H9 (cell line): ENCODE data around the gene TFDP1. TPM values are rescaled to one million over a fixed set of nuclear protein-coding genes. Genes with fewer than 3 reads are reported as not detected.
A peak's percentile ranks its signal among the peaks of the same experiment; 100 is the strongest.

Experiments used
- DNase-seq: peaks from one replicate; pipeline ENCODE4 v3.0.0-alpha.2; 2017
- H2AFZ ChIP-seq: one replicate; pipeline ENCODE4 v1.6.1; 2013; ENCODE audit warnings: mild to moderate bottlenecking, low read length, control low read depth, moderate library complexity
- H2AK5ac ChIP-seq: 2 replicates; pipeline ENCODE4 v1.6.1; 2013; ENCODE audit warnings: low read length, control low read depth, mixed read lengths; ENCODE audit not compliant: insufficient read length
- H2BK120ac ChIP-seq: one replicate; pipeline ENCODE4 v1.6.1; 2013; ENCODE audit warnings: low read depth, mild to moderate bottlenecking, low read length, control low read depth, inconsistent platforms; ENCODE audit not compliant: poor library complexity, severe bottlenecking
- H2BK12ac ChIP-seq: 2 replicates; pipeline ENCODE4 v1.6.1; 2013; ENCODE audit warnings: low read length, control low read depth, mixed read lengths, low read depth; ENCODE audit not compliant: insufficient read length
- H2BK15ac ChIP-seq: 2 replicates; pipeline ENCODE4 v1.6.1; 2013; ENCODE audit warnings: low read depth, low read length, control low read depth
- H2BK20ac ChIP-seq: one replicate; pipeline ENCODE4 v1.6.1; 2013; ENCODE audit warnings: low read depth, mild to moderate bottlenecking, low read length, control low read depth, inconsistent platforms; ENCODE audit not compliant: poor library complexity, severe bottlenecking
- H2BK5ac ChIP-seq: 2 replicates; pipeline ENCODE4 v1.6.1; 2013; ENCODE audit warnings: low read length, control low read depth, mixed read lengths; ENCODE audit not compliant: insufficient read length
- H3K14ac ChIP-seq: 2 replicates; pipeline ENCODE4 v1.6.1; 2013; ENCODE audit warnings: low read length, control low read depth; ENCODE audit not compliant: insufficient read depth
- H3K18ac ChIP-seq: 2 replicates; pipeline ENCODE4 v1.6.1; 2013; ENCODE audit warnings: low read depth, mild to moderate bottlenecking, mixed read lengths, low read length, control low read depth; ENCODE audit not compliant: insufficient read length
- H3K23ac ChIP-seq: 2 replicates; pipeline ENCODE4 v1.6.1; 2013; ENCODE audit warnings: low read length, control low read depth, mixed read lengths, low read depth; ENCODE audit not compliant: insufficient read length
- H3K23me2 ChIP-seq: 2 replicates; pipeline ENCODE4 v1.6.1; 2013; ENCODE audit warnings: low read depth, mild to moderate bottlenecking, mixed read lengths, low read length, control low read depth; ENCODE audit not compliant: insufficient read length, poor library complexity, severe bottlenecking
- H3K27ac ChIP-seq: 2 replicates; pipeline ENCODE4 v1.5.1; 2013; ENCODE audit warnings: low read length, control low read depth, mixed read lengths, low read depth; ENCODE audit not compliant: insufficient read length
- H3K27me3 ChIP-seq: 2 replicates; pipeline ENCODE4 v1.6.1; 2013; ENCODE audit warnings: low read length, control low read depth, inconsistent platforms; ENCODE audit not compliant: insufficient read depth
- H3K4ac ChIP-seq: 2 replicates; pipeline ENCODE4 v1.6.1; 2013; ENCODE audit warnings: low read depth, mild to moderate bottlenecking, control low read depth, inconsistent platforms, low read length, moderate library complexity
- H3K4me1 ChIP-seq: 2 replicates; pipeline ENCODE4 v1.6.1; 2013; ENCODE audit warnings: low read length, control low read depth, inconsistent platforms; ENCODE audit not compliant: insufficient read depth
- H3K4me2 ChIP-seq: 2 replicates; pipeline ENCODE4 v1.6.1; 2013; ENCODE audit warnings: low read length, control low read depth, mixed read lengths; ENCODE audit not compliant: insufficient read length, insufficient read depth
- H3K56ac ChIP-seq: 2 replicates; pipeline ENCODE4 v1.6.1; 2013; ENCODE audit warnings: low read depth, mild to moderate bottlenecking, mixed read lengths, low read length, control low read depth; ENCODE audit not compliant: insufficient read length
- H3K79me1 ChIP-seq: 2 replicates; pipeline ENCODE4 v1.6.1; 2013; ENCODE audit warnings: low read depth, mild to moderate bottlenecking, moderate library complexity, low read length, control low read depth, inconsistent platforms; ENCODE audit not compliant: insufficient read depth, poor library complexity, severe bottlenecking
- H3K79me2 ChIP-seq: 2 replicates; pipeline ENCODE4 v1.6.1; 2013; ENCODE audit warnings: low read length, control low read depth, inconsistent platforms; ENCODE audit not compliant: insufficient read depth
- H3K9ac ChIP-seq: 2 replicates; pipeline ENCODE4 v1.6.1; 2013; ENCODE audit warnings: low read length, control low read depth, mixed read lengths; ENCODE audit not compliant: insufficient read length; ENCODE audit errors: extremely low read depth
- H3K9me3 ChIP-seq: one replicate; pipeline ENCODE4 v1.6.1; 2013; ENCODE audit warnings: low read depth, low read length, inconsistent platforms; ENCODE audit not compliant: control insufficient read depth
- H3T11ph ChIP-seq: one replicate; pipeline ENCODE4 v1.6.1; 2013; ENCODE audit warnings: mild to moderate bottlenecking, low read length, control low read depth, inconsistent platforms
- H4K20me1 ChIP-seq: one replicate; pipeline ENCODE4 v1.6.1; 2013; ENCODE audit not compliant: control insufficient read depth, insufficient read length, insufficient read depth
- H4K5ac ChIP-seq: 2 replicates; pipeline ENCODE4 v1.6.1; 2013; ENCODE audit warnings: low read depth, mild to moderate bottlenecking, mixed read lengths, low read length, control low read depth; ENCODE audit not compliant: insufficient read length
- H4K8ac ChIP-seq: replicated peaks from 2 replicates; pipeline ENCODE4 v1.6.1; 2013; ENCODE audit warnings: low read length, control low read depth, mixed read lengths, low read depth; ENCODE audit not compliant: insufficient read length
- H4K91ac ChIP-seq: 2 replicates; pipeline ENCODE4 v1.6.1; 2013; ENCODE audit warnings: low read depth, mild to moderate bottlenecking, moderate library complexity, mixed read lengths, low read length, control low read depth; ENCODE audit not compliant: insufficient read length
- H3K27ac Mint-ChIP-seq, 3 experiments: 2 replicates in 2 of 3; 3 replicates in 1 of 3; pipeline ENCODE4 v1.8.0; 2020 to 2021; ENCODE audit warnings: mixed read lengths in 3 of 3, mild to moderate bottlenecking in 1 of 3, moderate library complexity in 1 of 3
- H3K27me3 Mint-ChIP-seq: 2 replicates; pipeline ENCODE4 v1.8.0; 2021; ENCODE audit warnings: low read depth, mild to moderate bottlenecking, moderate library complexity, mixed read lengths
- H3K36me3 Mint-ChIP-seq, 3 experiments: 2 replicates in 2 of 3; 3 replicates in 1 of 3; pipeline ENCODE4 v1.8.0; 2020 to 2021; ENCODE audit warnings: low read depth in 3 of 3, mixed read lengths in 3 of 3; ENCODE audit not compliant: insufficient read depth in 1 of 3
- H3K4me1 Mint-ChIP-seq, 2 experiments: 2 replicates each; pipeline ENCODE4 v1.8.0; 2020; ENCODE audit warnings: mixed read lengths in 2 of 2
- H3K4me3 Mint-ChIP-seq, 2 experiments: 2 replicates in 1 of 2; 3 replicates in 1 of 2; pipeline ENCODE4 v1.8.0; 2020 to 2021; ENCODE audit warnings: mild to moderate bottlenecking in 2 of 2, mixed read lengths in 2 of 2, moderate library complexity in 1 of 2
- H3K9me3 Mint-ChIP-seq, 2 experiments: 2 replicates in 1 of 2; 3 replicates in 1 of 2; pipeline ENCODE4 v1.8.0; 2020; ENCODE audit warnings: mild to moderate bottlenecking in 2 of 2, mixed read lengths in 2 of 2, moderate library complexity in 1 of 2
- CTCF ChIP-seq: fragments of 200-600 bp; sonication (generic); conservative IDR thresholded peaks from 3 replicates; pipeline ENCODE4 v1.8.0; 2021; ENCODE audit warnings: antibody characterized with exemption, mild to moderate bottlenecking
- WGBS: extraction: QIAGEN DNeasy Blood & Tissue Kit; methylation state at CpG from one replicate; pipeline ENCODE4 v1.1.7; 2013; ENCODE audit warnings: missing lambda C conversion rate, low lambda C conversion rate, mixed read lengths; ENCODE audit not compliant: insufficient read length; ENCODE audit errors: extremely low coverage; 5-methylcytosine and 5-hydroxymethylcytosine counted together
- total RNA-seq: library from RNA; stranded (reverse); gene quantifications from 2 replicates; pipeline ENCODE4 v1.2.1, GENCODE V29; 2021

TFDP1 gene
- total RNA-seq, 1 experiment from 2014 or later: 111 TPM

GRCh38 chr13:113632706-113633484 is 48.3 kb downstream of the TFDP1 start:
- Histone ChIP-seq H3K9me3 (no peaks in the 10 kb centered on the region), H3K23me2 (no peaks in the 10 kb centered on the region), H3K79me2 (no peaks in the 10 kb centered on the region), H4K91ac (no peak overlapping the region), H3K23ac (no peak overlapping the region), H3K14ac (no peak overlapping the region), H3K27ac (no peak overlapping the region), H3K79me1 (no peaks in the 10 kb centered on the region), H3K4me2 (no peak overlapping the region), H2BK12ac (no peak overlapping the region), H4K5ac (no peak overlapping the region), H3K18ac (no peak overlapping the region), H3K56ac (no peak overlapping the region), H3K4me1 (no peaks in the 10 kb centered on the region), H2AK5ac (no peak overlapping the region), H3K4ac (no peak overlapping the region), H2BK20ac (no peak overlapping the region), H4K8ac (no peak overlapping the region), H3K9ac (no peak overlapping the region), H4K20me1 (no peaks in the 10 kb centered on the region), H3K27me3 (no peaks in the 10 kb centered on the region), H2AFZ (no peak overlapping the region), H2BK15ac (no peak overlapping the region), H3T11ph (no peak overlapping the region), H2BK5ac (no peak overlapping the region), H2BK120ac (no peak overlapping the region)
- H3K4me3 Mint-ChIP-seq: no peak overlapping the region
- 0 out of 4 replicates have a peak, but pooled peaks cover 0 to 2% of the 10 kb centered on the region in 2 experiments for H3K4me1 Mint-ChIP-seq
- DNase-seq: no peak
- H3K9me3 Mint-ChIP-seq: no peaks in the 10 kb centered on the region
- peaks cover 47 to 87% (median 83%) of the 10 kb centered on the region in 3 experiments; a peak in 6 of 7 replicates for H3K36me3 Mint-ChIP-seq
- H3K27me3 Mint-ChIP-seq: no peaks in the 10 kb centered on the region
- no CpG with 5 or more reads among the region's 38 CpGs for WGBS
- peak overlapping the region; percentile 35 to 85 (median 67); a peak in 4 of 7 replicates for H3K27ac Mint-ChIP-seq
- no peak for TF ChIP-seq CTCF
